Rectal smooth muscle tissue (tissue), 1 donor: ENCODE results near the gene SYCE3.

Experiments
- H3K27ac ChIP-seq: one replicate; pipeline ENCODE4 v1.7.0; 2013; ENCODE audit warnings: low read depth, low read length, inconsistent platforms
- H3K27me3 ChIP-seq: one replicate; pipeline ENCODE4 v1.7.0; 2013; ENCODE audit warnings: low read length; ENCODE audit not compliant: control insufficient read depth, insufficient read depth
- H3K36me3 ChIP-seq: one replicate; pipeline ENCODE4 v1.7.0; 2013; ENCODE audit warnings: low read length; ENCODE audit not compliant: control insufficient read depth, insufficient read depth
- H3K4me1 ChIP-seq: one replicate; pipeline ENCODE4 v1.7.0; 2013; ENCODE audit warnings: low read length; ENCODE audit not compliant: control insufficient read depth, insufficient read depth
- H3K4me3 ChIP-seq: one replicate; pipeline ENCODE4 v1.7.0; 2013; ENCODE audit warnings: low read length
- H3K9ac ChIP-seq: one replicate; pipeline ENCODE4 v1.7.0; 2013; ENCODE audit warnings: low read length

SYCE3 gene

GRCh38 chr22:50605613-50606074, 42.9 kb upstream of the SYCE3 start:
- H3K27ac ChIP-seq = no peak overlapping the region
- no peaks in the 10 kb centered on the region for H3K4me1 ChIP-seq
- H3K36me3 ChIP-seq = no peaks in the 10 kb centered on the region
- no peak overlapping the region for H3K9ac ChIP-seq
- peaks cover 38% of the 10 kb centered on the region for H3K27me3 ChIP-seq
- H3K4me3 ChIP-seq = no peak overlapping the region

GRCh38 chr22:50605002-50605612, 42.4 kb upstream of the SYCE3 start:
- no peak overlapping the region for H3K9ac ChIP-seq
- no peak overlapping the region for H3K27ac ChIP-seq
- H3K4me1 ChIP-seq = no peaks in the 10 kb centered on the region
- H3K27me3 ChIP-seq = peaks cover 34% of the 10 kb centered on the region
- H3K36me3 ChIP-seq = no peaks in the 10 kb centered on the region
- no peak overlapping the region for H3K4me3 ChIP-seq

- Histone ChIP-seq H3K4me1 (no peaks in the 10 kb centered on the region), H3K4me3 (no peak overlapping the region), H3K27ac (no peak overlapping the region), H3K36me3 (no peaks in the 10 kb centered on the region), H3K27me3 (peaks cover 34% of the 10 kb centered on the region), H3K9ac (no peak overlapping the region)
Measured at GRCh38 chr22:50604256-50605001, 41.7 kb upstream of the SYCE3 start.

GRCh38 chr22:50603511-50604255, 41.0 kb upstream of the SYCE3 start:
- Histone ChIP-seq H3K4me3 (no peak overlapping the region), H3K36me3 (no peaks in the 10 kb centered on the region)

GRCh38 chr22:50602338-50602700, 39.6 kb upstream of the SYCE3 start:
- H3K4me1 ChIP-seq = no peaks in the 10 kb centered on the region
- H3K9ac ChIP-seq = no peak overlapping the region
- peaks cover 32% of the 10 kb centered on the region for H3K27me3 ChIP-seq
- H3K36me3 ChIP-seq = no peaks in the 10 kb centered on the region
- no peak overlapping the region for H3K27ac ChIP-seq
- no peak overlapping the region for H3K4me3 ChIP-seq

More at GRCh38 chr22:50603511-50604255, 41.0 kb upstream of the SYCE3 start:
- no peak overlapping the region for H3K9ac ChIP-seq
- H3K4me1 ChIP-seq = no peaks in the 10 kb centered on the region
- H3K27me3 ChIP-seq = peaks cover 34% of the 10 kb centered on the region
- H3K27ac ChIP-seq = no peak overlapping the region

GRCh38 chr22:50601669-50602337, 39.1 kb upstream of the SYCE3 start:
- Histone ChIP-seq H3K27ac (no peak overlapping the region), H3K4me1 (no peaks in the 10 kb centered on the region), H3K27me3 (peaks cover 28% of the 10 kb centered on the region), H3K9ac (no peak overlapping the region), H3K4me3 (no peak overlapping the region), H3K36me3 (no peaks in the 10 kb centered on the region)

- no peaks in the 10 kb centered on the region for H3K4me1 ChIP-seq
- no peak overlapping the region for H3K9ac ChIP-seq
- H3K4me3 ChIP-seq = no peak overlapping the region
- H3K27ac ChIP-seq = no peak overlapping the region
- H3K27me3 ChIP-seq = peaks cover 28% of the 10 kb centered on the region
- H3K36me3 ChIP-seq = no peaks in the 10 kb centered on the region
Measured at GRCh38 chr22:50600967-50601668, 38.4 kb upstream of the SYCE3 start.

GRCh38 chr22:50600538-50600937, 37.8 kb upstream of the SYCE3 start, which contains the start of gene MAPK8IP2:
Gene MAPK8IP2 (plus strand): TSS chr22:50600793. CDS start chr22:50600819, 26 bp downstream.
- Histone ChIP-seq H3K4me3 (peak within 1 kb of the TSS; percentile 2), H3K36me3 (no peaks in the 10 kb centered on the region), H3K4me1 (no peaks in the 10 kb centered on the region), H3K27me3 (peaks cover 27% of the 10 kb centered on the region), H3K9ac (no peak within 1 kb of the TSS), H3K27ac (no peak within 1 kb of the TSS)

- H3K36me3 ChIP-seq = no peaks in the 10 kb centered on the region
- peak overlapping the region; percentile 2 for H3K4me3 ChIP-seq
- H3K9ac ChIP-seq = no peak overlapping the region
- H3K27me3 ChIP-seq = peaks cover 22% of the 10 kb centered on the region
- H3K27ac ChIP-seq = no peak overlapping the region
- H3K4me1 ChIP-seq = no peaks in the 10 kb centered on the region
Measured at GRCh38 chr22:50599816-50600455, 37.2 kb upstream of the SYCE3 start.

GRCh38 chr22:50597097-50597496, 34.4 kb upstream of the SYCE3 start:
- Histone ChIP-seq H3K27ac (no peak overlapping the region), H3K27me3 (peaks cover 5% of the 10 kb centered on the region), H3K4me3 (no peak overlapping the region), H3K36me3 (no peaks in the 10 kb centered on the region), H3K9ac (no peak overlapping the region), H3K4me1 (no peaks in the 10 kb centered on the region)

- no peak overlapping the region for H3K9ac ChIP-seq
- no peak overlapping the region for H3K4me3 ChIP-seq
- no peaks in the 10 kb centered on the region for H3K4me1 ChIP-seq
- H3K36me3 ChIP-seq = no peaks in the 10 kb centered on the region
- H3K27me3 ChIP-seq = no peaks in the 10 kb centered on the region
- H3K27ac ChIP-seq = no peak overlapping the region
Measured at GRCh38 chr22:50595189-50595588, 32.5 kb upstream of the SYCE3 start.
